DOHH2 (cell line): Measurements from ENCODE around the gene TEX29.

Source experiments
- H3F3A ChIP-seq: fragments of 200-600 bp; sonication (generic), shearing (Covaris generic); 2 replicates; pipeline ENCODE4 v1.6.0; 2016; ENCODE audit warnings: antibody characterized with exemption, mild to moderate bottlenecking; ENCODE audit not compliant: control insufficient read depth, insufficient read depth
- H3K27ac ChIP-seq: fragments of 200-600 bp; sonication (generic); 2 replicates; pipeline ENCODE4 v1.5.1; 2014; ENCODE audit warnings: low read depth, mild to moderate bottlenecking, low read length, moderate library complexity
- H3K27me3 ChIP-seq: fragments of 200-600 bp; sonication (generic); 2 replicates; pipeline ENCODE4 v1.6.1; 2014; ENCODE audit warnings: mild to moderate bottlenecking, low read length, mixed read lengths; ENCODE audit not compliant: control insufficient read depth
- H3K36me3 ChIP-seq: fragments of 200-600 bp; sonication (generic); 2 replicates; pipeline ENCODE4 v1.6.1; 2014; ENCODE audit warnings: mild to moderate bottlenecking, low read length, moderate library complexity, mixed read lengths; ENCODE audit not compliant: control insufficient read depth
- H3K4me1 ChIP-seq: fragments of 200-600 bp; sonication (generic); 2 replicates; pipeline ENCODE4 v1.6.1; 2014; ENCODE audit warnings: mild to moderate bottlenecking, low read length, mixed read lengths; ENCODE audit not compliant: control insufficient read depth
- H3K4me2 ChIP-seq: fragments of 200-600 bp; sonication (generic); 2 replicates; pipeline ENCODE4 v1.6.0; 2014; ENCODE audit warnings: mild to moderate bottlenecking, low read length, moderate library complexity
- H3K4me3 ChIP-seq: fragments of 200-600 bp; sonication (generic); 2 replicates; pipeline ENCODE4 v1.5.1; 2014; ENCODE audit warnings: mild to moderate bottlenecking, low read length, mixed read lengths
- H3K79me2 ChIP-seq: fragments of 200-600 bp; sonication (generic); 2 replicates; pipeline ENCODE4 v1.6.1; 2014; ENCODE audit warnings: mild to moderate bottlenecking, low read length, mixed read lengths; ENCODE audit not compliant: control insufficient read depth
- H3K9me2 ChIP-seq: fragments of 200-600 bp; sonication (generic); replicated peaks from 2 replicates; pipeline ENCODE4 v1.6.1; 2014; ENCODE audit warnings: mild to moderate bottlenecking, low read length, mixed read lengths; ENCODE audit not compliant: control insufficient read depth
- H3K9me3 ChIP-seq: fragments of 200-600 bp; sonication (generic); 2 replicates; pipeline ENCODE4 v1.6.1; 2014; ENCODE audit warnings: antibody characterized with exemption, low read length, mixed read lengths; ENCODE audit not compliant: control insufficient read depth, insufficient read depth
- H4K20me1 ChIP-seq: fragments of 200-600 bp; sonication (generic); 2 replicates; pipeline ENCODE4 v1.6.0; 2014; ENCODE audit warnings: low read depth, mild to moderate bottlenecking, antibody characterized with exemption, low read length, moderate library complexity; ENCODE audit not compliant: control insufficient read depth, insufficient read depth
- EZH2phosphoT487 ChIP-seq: fragments of 200-600 bp; sonication (generic); IDR thresholded peaks from 2 replicates; pipeline ENCODE4 v1.6.1; 2017; ENCODE audit warnings: borderline replicate concordance, mild to moderate bottlenecking, antibody characterized with exemption, low read length, moderate library complexity, mixed read lengths
- TF ChIP-seq, protein P1 (sequence below): fragments of 200-600 bp; sonication (generic); IDR thresholded peaks from one replicate; pipeline ENCODE4 v1.5.1; 2014; ENCODE audit warnings: antibody characterized with exemption, mild to moderate bottlenecking, low read depth, low read length; ENCODE audit not compliant: poor library complexity, severe bottlenecking

The TEX29 gene

DNA sequence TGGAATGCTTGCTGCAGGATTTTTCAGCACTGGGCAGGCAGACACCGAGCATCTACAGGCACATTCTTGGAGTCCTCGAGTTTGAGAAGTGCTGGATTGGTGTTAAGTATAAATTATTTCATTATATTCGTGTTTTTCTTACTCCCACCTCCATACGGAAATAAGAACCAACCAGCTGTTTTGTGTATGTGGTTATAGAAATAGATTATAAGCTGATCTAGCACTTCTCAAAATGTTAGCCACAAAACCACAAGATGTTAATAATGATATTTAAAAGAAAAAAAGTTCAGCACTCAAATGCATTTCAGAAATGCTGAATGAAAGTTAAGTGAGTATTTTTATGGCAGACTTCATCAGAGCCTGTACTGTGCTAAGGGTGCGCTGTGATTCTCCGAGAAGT, 24.0 kb upstream of the TEX29 start:
- H3K9me3 ChIP-seq = no peaks in the 10 kb centered on the region
- H3K36me3 ChIP-seq = peaks cover 93% of the 10 kb centered on the region
- TF ChIP-seq EZH2phosphoT487 = no peak
- TF ChIP-seq, protein P1, sequence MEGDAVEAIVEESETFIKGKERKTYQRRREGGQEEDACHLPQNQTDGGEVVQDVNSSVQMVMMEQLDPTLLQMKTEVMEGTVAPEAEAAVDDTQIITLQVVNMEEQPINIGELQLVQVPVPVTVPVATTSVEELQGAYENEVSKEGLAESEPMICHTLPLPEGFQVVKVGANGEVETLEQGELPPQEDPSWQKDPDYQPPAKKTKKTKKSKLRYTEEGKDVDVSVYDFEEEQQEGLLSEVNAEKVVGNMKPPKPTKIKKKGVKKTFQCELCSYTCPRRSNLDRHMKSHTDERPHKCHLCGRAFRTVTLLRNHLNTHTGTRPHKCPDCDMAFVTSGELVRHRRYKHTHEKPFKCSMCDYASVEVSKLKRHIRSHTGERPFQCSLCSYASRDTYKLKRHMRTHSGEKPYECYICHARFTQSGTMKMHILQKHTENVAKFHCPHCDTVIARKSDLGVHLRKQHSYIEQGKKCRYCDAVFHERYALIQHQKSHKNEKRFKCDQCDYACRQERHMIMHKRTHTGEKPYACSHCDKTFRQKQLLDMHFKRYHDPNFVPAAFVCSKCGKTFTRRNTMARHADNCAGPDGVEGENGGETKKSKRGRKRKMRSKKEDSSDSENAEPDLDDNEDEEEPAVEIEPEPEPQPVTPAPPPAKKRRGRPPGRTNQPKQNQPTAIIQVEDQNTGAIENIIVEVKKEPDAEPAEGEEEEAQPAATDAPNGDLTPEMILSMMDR = no peak
- H3K27ac ChIP-seq = no peak overlapping the region
- H3K4me1 ChIP-seq = no peaks in the 10 kb centered on the region
- H3F3A ChIP-seq = no peaks in the 10 kb centered on the region
- no peaks in the 10 kb centered on the region for H3K9me2 ChIP-seq
- no peak overlapping the region for H3K4me3 ChIP-seq
- no peaks in the 10 kb centered on the region for H4K20me1 ChIP-seq
- H3K27me3 ChIP-seq = no peaks in the 10 kb centered on the region
- no peak overlapping the region for H3K4me2 ChIP-seq
- H3K79me2 ChIP-seq = no peaks in the 10 kb centered on the region

DNA sequence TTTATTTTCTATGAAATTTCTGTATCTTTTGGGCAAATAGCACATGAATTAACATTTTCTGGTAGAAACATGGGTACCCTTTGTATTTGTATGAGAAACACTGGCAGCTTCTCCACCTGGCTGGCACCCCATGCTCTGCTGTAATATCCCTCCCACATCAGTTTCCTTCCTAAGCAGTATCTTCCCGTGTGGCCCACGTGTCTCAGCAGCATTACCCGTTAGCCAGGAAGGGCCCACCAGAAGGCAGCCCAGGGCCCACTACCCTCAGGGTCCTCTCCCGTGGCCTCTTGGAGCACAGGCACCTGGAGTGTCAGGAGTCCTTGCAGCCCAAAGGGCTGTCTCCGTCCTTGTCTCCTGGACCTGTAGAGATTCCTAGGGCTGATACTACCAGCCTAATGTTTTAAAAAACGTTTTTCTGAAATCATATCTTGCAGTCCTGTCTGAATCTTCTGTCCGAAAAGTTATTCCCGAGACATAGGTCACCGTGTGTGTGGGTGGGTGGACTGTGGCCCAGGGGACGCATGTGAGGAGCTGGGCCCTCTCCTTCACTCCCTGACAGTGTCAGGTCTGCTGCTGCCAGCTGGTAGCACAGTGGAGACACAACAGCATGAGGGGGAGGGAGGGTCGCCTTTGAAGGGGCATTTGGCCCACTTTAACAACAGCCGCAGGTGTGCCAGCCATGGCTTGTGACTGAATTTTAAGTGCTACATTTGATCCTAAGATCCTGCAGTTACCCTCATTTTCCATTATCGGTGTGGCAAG, 22.0 kb upstream of the TEX29 start:
- H3F3A ChIP-seq = no peaks in the 10 kb centered on the region
- no peaks in the 10 kb centered on the region for H3K27me3 ChIP-seq
- H3K4me3 ChIP-seq = no peak overlapping the region
- no peaks in the 10 kb centered on the region for H3K9me3 ChIP-seq
- H3K27ac ChIP-seq = no peak overlapping the region
- no peaks in the 10 kb centered on the region for H3K9me2 ChIP-seq
- H3K4me1 ChIP-seq = no peaks in the 10 kb centered on the region
- no peak overlapping the region for H3K4me2 ChIP-seq
- H4K20me1 ChIP-seq = no peaks in the 10 kb centered on the region
- H3K79me2 ChIP-seq = no peaks in the 10 kb centered on the region
- peaks cover 91% of the 10 kb centered on the region for H3K36me3 ChIP-seq
- TF ChIP-seq, protein P1 = no peak
- TF ChIP-seq EZH2phosphoT487 = no peak

DNA sequence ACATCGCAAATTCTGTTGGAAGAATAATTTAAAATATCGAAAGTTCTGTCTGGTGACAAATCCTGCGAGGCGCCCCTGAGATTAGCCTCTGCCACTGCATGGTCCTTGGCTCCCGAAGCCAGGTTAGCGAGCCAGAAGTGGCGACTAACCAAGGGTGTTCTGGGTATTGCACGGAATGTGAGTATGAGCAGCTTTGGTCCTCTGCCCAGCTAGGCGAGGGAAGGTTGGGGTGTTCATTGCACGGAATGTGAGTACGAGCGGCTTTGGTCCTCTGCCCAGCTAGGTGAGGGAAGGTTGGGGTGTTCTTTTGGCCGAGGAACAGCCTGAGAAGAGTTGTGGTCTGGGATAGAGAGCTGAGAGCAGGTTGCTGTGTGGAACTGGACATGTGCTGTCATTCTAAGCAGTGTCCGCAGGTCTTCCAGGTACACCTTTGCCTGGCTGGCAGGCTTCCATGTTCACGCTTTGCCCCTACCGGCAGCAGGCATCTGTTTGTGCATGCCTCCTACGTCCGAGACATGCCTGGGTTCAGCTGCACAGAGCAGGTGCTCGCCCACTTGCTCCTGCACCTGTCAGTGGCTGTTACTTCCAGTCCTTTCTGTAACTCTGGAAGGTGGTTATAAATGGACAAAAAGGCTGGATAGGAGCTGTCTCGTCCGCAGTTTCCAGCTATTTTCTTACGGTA, 18.3 kb upstream of the TEX29 start:
- H3K9me2 ChIP-seq = no peaks in the 10 kb centered on the region
- H3K36me3 ChIP-seq = peaks cover 91% of the 10 kb centered on the region
- no peak overlapping the region for H3K4me2 ChIP-seq
- no peaks in the 10 kb centered on the region; the same call in 1 of the 2 replicates for H3K79me2 ChIP-seq
- no peaks in the 10 kb centered on the region for H3K27me3 ChIP-seq
- H3K27ac ChIP-seq = no peak overlapping the region
- no peaks in the 10 kb centered on the region for H3K9me3 ChIP-seq
- TF ChIP-seq, protein P1 = no peak
- TF ChIP-seq EZH2phosphoT487 = no peak
- no peak overlapping the region for H3K4me3 ChIP-seq
- no peaks in the 10 kb centered on the region for H3K4me1 ChIP-seq
- no peaks in the 10 kb centered on the region for H3F3A ChIP-seq
- no peaks in the 10 kb centered on the region for H4K20me1 ChIP-seq
